GM23248 (cell line): ENCODE results near the gene MTERF4. TPM values are rescaled to one million over a fixed set of nuclear protein-coding genes. Genes with fewer than 3 reads are reported as not detected.

Experiments
- DNase-seq: peaks from one replicate; pipeline ENCODE4 v3.0.0-alpha.2; 2015
- H2AFZ ChIP-seq: fragments of 200-600 bp; sonication (generic); 2 replicates; pipeline ENCODE4 v1.6.1; 2016; ENCODE audit warnings: antibody characterized with exemption
- H3F3A ChIP-seq: fragments of 200-600 bp; sonication (generic); 2 replicates; pipeline ENCODE4 v1.6.1; 2016; ENCODE audit warnings: mild to moderate bottlenecking, antibody characterized with exemption, mixed run types; ENCODE audit not compliant: insufficient read depth
- H3K27ac ChIP-seq: fragments of 200-600 bp; sonication (generic); 2 replicates; pipeline ENCODE4 v1.5.1; 2016; ENCODE audit warnings: mild to moderate bottlenecking
- H3K27me3 ChIP-seq: fragments of 200-600 bp; sonication (generic); replicated peaks from 2 replicates; pipeline ENCODE4 v1.6.1; 2016; ENCODE audit warnings: mild to moderate bottlenecking; ENCODE audit not compliant: insufficient read depth
- H3K36me3 ChIP-seq: fragments of 200-600 bp; sonication (generic); 2 replicates; pipeline ENCODE4 v1.6.1; 2016; ENCODE audit warnings: low read depth, mild to moderate bottlenecking
- H3K4me1 ChIP-seq: fragments of 200-600 bp; sonication (generic); 2 replicates; pipeline ENCODE4 v1.6.1; 2016; ENCODE audit warnings: mild to moderate bottlenecking; ENCODE audit not compliant: insufficient read depth
- H3K4me2 ChIP-seq: fragments of 200-600 bp; sonication (generic); one replicate; pipeline ENCODE4 v1.6.1; 2016; ENCODE audit warnings: mild to moderate bottlenecking; ENCODE audit not compliant: unreplicated experiment
- H3K4me3 ChIP-seq: fragments of 200-600 bp; sonication (generic); 2 replicates; pipeline ENCODE4 v1.5.1; 2016; ENCODE audit warnings: mild to moderate bottlenecking
- H3K79me2 ChIP-seq: fragments of 200-600 bp; sonication (generic); 2 replicates; pipeline ENCODE4 v1.6.1; 2016; ENCODE audit warnings: mild to moderate bottlenecking; ENCODE audit not compliant: insufficient read depth
- H3K9ac ChIP-seq: fragments of 200-600 bp; sonication (generic); 2 replicates; pipeline ENCODE4 v1.6.1; 2016; ENCODE audit warnings: mild to moderate bottlenecking
- H3K9me2 ChIP-seq: fragments of 200-600 bp; sonication (generic); 2 replicates; pipeline ENCODE4 v1.6.1; 2016; ENCODE audit warnings: mixed run types, mild to moderate bottlenecking, moderate library complexity; ENCODE audit not compliant: insufficient read depth
- H3K9me3 ChIP-seq: fragments of 200-600 bp; sonication (generic); one replicate; pipeline ENCODE4 v1.6.1; 2017; ENCODE audit warnings: low read depth
- H4K20me1 ChIP-seq: fragments of 200-600 bp; sonication (generic); 2 replicates; pipeline ENCODE4 v1.6.0; 2016; ENCODE audit not compliant: insufficient read depth
- EZH2 ChIP-seq: fragments of 200-600 bp; sonication (generic); IDR thresholded peaks from 2 replicates; pipeline ENCODE4 v1.6.1; 2018; ENCODE audit warnings: antibody characterized with exemption, mild to moderate bottlenecking; ENCODE audit not compliant: insufficient read depth, poor library complexity, severe bottlenecking
- EZH2phosphoT487 ChIP-seq: fragments of 200-600 bp; sonication (generic); IDR thresholded peaks from 2 replicates; pipeline ENCODE4 v1.6.1; 2018; ENCODE audit warnings: antibody characterized with exemption, moderate library complexity, mild to moderate bottlenecking, low read depth; ENCODE audit not compliant: insufficient read depth
- WGBS, 2 experiments: methylation state at CpG; one replicate each; pipeline ENCODE4 v1.1.6; 2015 to 2017; ENCODE audit warnings: low lambda C conversion rate in 2 of 2, low coverage in 1 of 2; ENCODE audit errors: missing lambda C conversion rate in 2 of 2; 5-methylcytosine and 5-hydroxymethylcytosine counted together
- in situ Hi-C: fragments of 300-500 bp; cut with MboI; formaldehyde crosslinking; loops from 2 replicates; pipeline ENCODE4 v1.15.0; 2020
- polyA plus RNA-seq: library from polyadenylated mRNA; unstranded; fragments of >200 nt; fragmentation: Nextera tagmentation; extraction: Ambion mirVana; gene quantifications from 2 replicates; pipeline ENCODE4 v1.2.1, GENCODE V29; 2016
- total RNA-seq: library from RNA; depleted of rRNA; stranded (reverse); fragments of >200 nt; shearing (Covaris generic); gene quantifications from 2 replicates; pipeline ENCODE4 v1.2.3, GENCODE V29; 2014

Gene MTERF4
- total and polyA plus RNA-seq, 2 experiments from 2014 or later: 15.1 to 21.0 TPM

DNA sequence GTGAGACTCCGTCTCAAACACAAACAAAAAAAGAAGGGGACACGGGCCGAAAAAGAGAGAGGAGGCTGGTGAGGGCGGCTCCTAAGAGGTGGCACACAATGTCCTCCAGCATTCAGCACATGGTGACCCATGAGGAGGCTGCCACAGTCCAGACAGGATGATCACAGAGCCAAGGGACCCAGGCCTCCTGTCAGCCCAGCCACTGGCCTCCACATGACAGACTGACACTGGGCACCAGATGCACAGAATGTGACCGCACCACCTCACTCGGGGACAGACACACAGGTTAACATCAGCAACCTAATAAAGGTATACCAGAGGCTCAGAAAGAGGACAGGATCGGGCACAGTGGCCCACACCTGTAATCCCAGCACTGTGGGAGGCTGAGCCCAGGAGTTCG is 26.2 kb upstream of the MTERF4 start:
- no peak overlapping the region for H3K4me3 ChIP-seq
- H3K4me1 ChIP-seq: no peaks in the 10 kb centered on the region
- H4K20me1 ChIP-seq: no peaks in the 10 kb centered on the region
- WGBS, 2 experiments: 98 to 99% methylated on average over 8 of the region's 8 CpGs
- TF ChIP-seq EZH2phosphoT487: no peak
- no peak for TF ChIP-seq EZH2
- no peaks in the 10 kb centered on the region for H3K36me3 ChIP-seq
- in situ Hi-C loops: no loop called here
- no peak overlapping the region for H3K9ac ChIP-seq
- H3K27ac ChIP-seq: no peak overlapping the region
- H3K27me3 ChIP-seq: no peaks in the 10 kb centered on the region
- H3K4me2 ChIP-seq: no peak overlapping the region
- no peaks in the 10 kb centered on the region for H3K9me3 ChIP-seq
- H3K79me2 ChIP-seq: no peaks in the 10 kb centered on the region
- no peak overlapping the region for H2AFZ ChIP-seq
- DNase-seq: no peak
- H3K9me2 ChIP-seq: no peaks in the 10 kb centered on the region
- no peaks in the 10 kb centered on the region for H3F3A ChIP-seq

DNA sequence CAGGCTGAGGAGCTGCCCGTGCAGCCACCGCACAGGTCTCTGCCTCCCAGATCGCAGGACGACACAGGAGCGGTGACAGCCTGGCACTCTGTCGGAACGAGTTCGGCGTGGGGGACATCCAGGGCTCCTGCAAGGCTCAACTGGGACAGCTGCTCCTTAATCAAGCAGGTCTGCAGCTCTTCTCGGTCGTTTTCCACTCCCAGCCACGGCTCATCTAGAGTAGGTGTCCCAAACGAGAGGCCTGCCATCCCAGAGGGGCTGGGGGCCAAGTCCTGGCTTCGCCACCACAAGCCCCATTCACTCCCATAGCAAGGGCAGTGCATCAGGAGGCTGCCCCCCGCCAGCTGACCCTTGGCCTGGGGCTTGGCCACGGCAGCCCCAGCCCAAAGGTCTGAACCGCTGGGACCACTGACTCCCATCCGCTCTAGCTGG is 24.7 kb upstream of the MTERF4 start:
- H3K4me3 ChIP-seq: no peak overlapping the region
- H3K4me2 ChIP-seq: no peak overlapping the region
- no peaks in the 10 kb centered on the region for H3K27me3 ChIP-seq
- no peaks in the 10 kb centered on the region for H3K36me3 ChIP-seq
- no peaks in the 10 kb centered on the region for H3K9me2 ChIP-seq
- TF ChIP-seq EZH2phosphoT487 (no peak), EZH2 (no peak)
- H3K79me2 ChIP-seq: no peaks in the 10 kb centered on the region
- H4K20me1 ChIP-seq: no peaks in the 10 kb centered on the region
- DNase-seq: no peak
- H3K27ac ChIP-seq: no peak overlapping the region
- H3K9me3 ChIP-seq: no peaks in the 10 kb centered on the region
- in situ Hi-C loops: no loop called here
- no peak overlapping the region for H2AFZ ChIP-seq
- H3K9ac ChIP-seq: no peak overlapping the region
- WGBS, 2 experiments: 93 to 96% methylated on average over 18 of the region's 18 CpGs
- H3F3A ChIP-seq: peaks cover under 1% of the 10 kb centered on the region; the same call in 1 of the 2 replicates
- no peaks in the 10 kb centered on the region for H3K4me1 ChIP-seq

DNA sequence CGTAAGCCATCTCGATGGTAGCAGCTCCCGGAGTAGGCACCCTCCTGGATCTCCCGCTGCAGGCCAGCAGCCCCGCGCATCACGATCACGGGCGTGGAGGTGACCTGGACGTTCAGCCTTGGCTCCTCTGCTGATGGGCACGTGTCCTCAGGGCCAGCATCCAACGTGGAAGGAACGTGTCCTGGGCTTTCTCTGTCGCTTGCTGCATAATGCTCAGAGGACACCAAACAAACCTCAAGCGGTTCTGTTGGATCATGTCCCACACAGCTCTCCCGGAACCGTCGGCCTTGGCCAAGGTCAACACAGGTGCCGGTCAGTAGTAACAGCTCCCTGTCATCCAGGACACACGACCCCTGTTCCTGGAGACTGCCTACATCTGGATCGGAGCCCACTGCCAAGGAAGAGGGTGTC is 24.1 kb upstream of the MTERF4 start:
- DNase-seq: no peak

DNA sequence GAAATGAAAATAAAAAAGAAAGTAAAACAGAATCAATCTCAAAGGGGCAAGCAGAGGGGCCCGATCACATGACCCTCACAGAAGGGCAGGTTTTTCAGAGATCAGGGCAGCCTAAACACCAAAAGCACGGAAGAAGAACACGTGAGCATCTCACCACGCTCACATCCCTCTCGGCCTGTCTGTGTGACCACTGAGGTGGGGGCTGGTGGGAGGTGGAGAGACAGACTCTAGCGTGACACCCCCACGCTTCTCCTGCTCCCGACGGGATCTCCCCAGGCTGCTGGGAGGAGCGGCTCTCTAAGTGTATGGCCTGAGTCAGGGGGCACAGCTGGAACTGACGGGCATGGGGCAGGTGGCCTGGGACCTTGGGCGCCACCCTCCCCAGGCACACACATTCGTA is 23.5 kb upstream of the MTERF4 start:
- DNase-seq: no peak
- Histone ChIP-seq H3K4me1 (no peaks in the 10 kb centered on the region), H3K9ac (no peak overlapping the region), H3K9me2 (no peaks in the 10 kb centered on the region), H3K27me3 (no peaks in the 10 kb centered on the region), H2AFZ (no peak overlapping the region), H3K4me2 (no peak overlapping the region), H3K9me3 (no peaks in the 10 kb centered on the region), H4K20me1 (no peaks in the 10 kb centered on the region), H3K79me2 (no peaks in the 10 kb centered on the region), H3F3A (peaks cover 5% of the 10 kb centered on the region; the same call in 1 of the 2 replicates), H3K36me3 (no peaks in the 10 kb centered on the region), H3K4me3 (no peak overlapping the region), H3K27ac (no peak overlapping the region)
- WGBS, 2 experiments: 97% methylated on average over 13 of the region's 13 CpGs
- TF ChIP-seq EZH2phosphoT487: no peak
- no peak for TF ChIP-seq EZH2
- in situ Hi-C loops: no loop called here

More for the DNA sequence above, 24.1 kb upstream of the MTERF4 start:
- no peaks in the 10 kb centered on the region for H3K9me3 ChIP-seq
- H3K9me2 ChIP-seq: no peaks in the 10 kb centered on the region
- 96 to 97% methylated on average over 21 of the region's 21 CpGs for WGBS, 2 experiments
- no peak overlapping the region for H3K4me3 ChIP-seq
- H3K27me3 ChIP-seq: no peaks in the 10 kb centered on the region
- H4K20me1 ChIP-seq: no peaks in the 10 kb centered on the region
- H2AFZ ChIP-seq: no peak overlapping the region
- in situ Hi-C loops: no loop called here
- no peak overlapping the region for H3K27ac ChIP-seq
- H3K4me2 ChIP-seq: no peak overlapping the region
- H3K4me1 ChIP-seq: no peaks in the 10 kb centered on the region
- no peak for TF ChIP-seq EZH2
- TF ChIP-seq EZH2phosphoT487: no peak
- peaks cover 5% of the 10 kb centered on the region; the same call in 1 of the 2 replicates for H3F3A ChIP-seq
- no peaks in the 10 kb centered on the region for H3K79me2 ChIP-seq
- H3K9ac ChIP-seq: no peak overlapping the region
- no peaks in the 10 kb centered on the region for H3K36me3 ChIP-seq
